NOMO-1 (cell line): ENCODE measurements around the gene PAX7.

Source experiments
- DNase-seq, 2 experiments: peaks; one replicate each; lab custom pipeline; 2025; ENCODE audit not compliant: unreplicated experiment in 2 of 2; lab: John Stamatoyannopoulos, UW

PAX7 gene

GRCh38 chr1:18787825-18788385, 157.3 kb downstream of the PAX7 start:
- DNase-seq, result no peak

- DNase-seq, result no peak
Measured at GRCh38 chr1:18789246-18789645, 158.6 kb downstream of the PAX7 start.

- no peak for DNase-seq
Measured at GRCh38 chr1:18792747-18793146, 162.1 kb downstream of the PAX7 start.

DNA sequence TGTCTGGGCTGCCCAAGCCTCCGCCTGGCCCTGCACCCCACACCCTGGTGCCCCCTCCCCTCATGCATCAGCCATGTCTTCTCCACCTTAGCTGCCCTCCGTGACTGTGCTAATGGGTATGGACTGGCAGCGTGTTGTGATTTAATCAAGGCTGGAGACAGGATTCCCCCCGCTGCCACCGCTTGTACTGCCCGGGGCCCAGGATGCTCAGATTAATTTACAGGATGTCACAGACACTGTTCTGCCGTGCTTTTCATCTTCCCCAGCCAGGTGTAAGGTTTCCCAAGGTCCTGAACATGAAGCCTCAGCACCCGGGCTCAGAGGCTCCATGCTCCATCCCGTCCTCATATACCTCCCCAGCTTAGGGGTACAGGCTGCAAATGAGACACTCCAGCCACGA, 162.5 kb downstream of the PAX7 start:
- DNase-seq, result no peak

DNA sequence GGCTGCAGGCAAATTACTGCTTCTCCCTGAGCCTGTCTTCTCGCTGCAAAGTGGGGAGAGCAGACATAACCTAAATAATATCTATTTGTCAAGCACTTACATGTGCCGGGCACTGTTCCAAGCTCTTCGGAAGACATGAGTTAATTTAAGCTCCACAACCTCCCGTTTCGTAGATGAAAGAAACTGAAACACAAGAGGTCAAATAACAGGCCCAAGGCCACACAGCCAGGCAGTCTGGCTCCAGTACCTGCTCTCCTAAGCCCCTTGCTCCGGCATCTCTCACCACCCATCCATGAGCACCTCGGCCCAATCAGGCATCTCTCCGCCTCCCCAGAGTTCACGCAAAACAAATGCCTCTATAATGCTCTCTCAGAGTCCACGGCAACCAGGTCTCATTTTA, 163.4 kb downstream of the PAX7 start:
- DNase-seq, result no peak

DNA sequence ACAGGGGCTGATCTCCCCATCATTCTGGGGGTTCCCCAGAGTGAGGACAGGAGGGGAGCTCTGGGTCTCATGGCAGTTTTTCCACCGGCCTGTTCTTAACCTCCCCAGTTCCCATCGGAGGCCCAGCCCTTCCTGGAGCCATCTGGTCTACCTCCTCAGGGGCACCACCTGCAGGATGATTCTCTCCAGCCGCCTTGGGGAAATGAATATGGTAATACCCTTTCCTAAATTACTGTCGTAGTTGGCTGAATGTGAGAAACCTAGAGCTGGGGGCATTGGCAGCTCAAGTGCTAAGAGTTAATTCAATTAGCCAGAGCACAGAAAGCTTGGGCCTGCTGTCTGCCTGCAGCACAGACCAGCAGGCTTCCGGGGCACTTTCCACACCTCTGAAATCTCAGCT, 163.9 kb downstream of the PAX7 start:
- no peak for DNase-seq

DNA sequence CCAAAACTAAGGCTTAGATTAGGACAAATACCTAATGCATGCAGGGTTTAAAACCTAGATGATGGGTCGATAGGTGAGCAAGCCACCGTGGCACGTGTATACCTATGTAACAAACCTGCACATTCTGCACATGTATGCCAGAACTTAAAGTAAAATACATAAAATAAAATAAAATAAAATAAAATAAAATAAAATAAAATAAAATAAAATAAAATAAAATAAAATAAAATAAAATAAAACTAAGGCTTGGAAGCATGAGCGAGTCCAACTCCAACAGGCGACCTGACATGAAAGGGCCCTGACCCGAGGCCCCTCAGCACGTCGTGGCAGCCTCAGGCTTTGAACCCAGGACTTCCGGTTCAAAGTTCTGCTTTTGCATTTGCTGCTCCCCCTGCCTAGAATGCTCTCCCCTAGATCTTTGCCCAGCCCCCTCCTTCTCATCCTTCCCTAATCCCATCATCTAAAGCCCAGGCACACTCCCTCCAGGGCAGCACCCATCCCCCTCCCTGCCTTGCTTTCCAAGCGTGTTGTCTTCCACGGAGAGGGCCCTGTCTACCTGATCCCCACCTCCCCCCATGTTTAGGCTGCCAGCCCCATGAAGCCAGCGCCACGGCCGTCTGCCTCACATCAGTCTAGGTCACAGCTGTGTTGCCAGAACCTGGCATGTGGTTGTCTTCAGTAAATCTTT, 164.5 kb downstream of the PAX7 start:
- DNase-seq, result no peak

DNA sequence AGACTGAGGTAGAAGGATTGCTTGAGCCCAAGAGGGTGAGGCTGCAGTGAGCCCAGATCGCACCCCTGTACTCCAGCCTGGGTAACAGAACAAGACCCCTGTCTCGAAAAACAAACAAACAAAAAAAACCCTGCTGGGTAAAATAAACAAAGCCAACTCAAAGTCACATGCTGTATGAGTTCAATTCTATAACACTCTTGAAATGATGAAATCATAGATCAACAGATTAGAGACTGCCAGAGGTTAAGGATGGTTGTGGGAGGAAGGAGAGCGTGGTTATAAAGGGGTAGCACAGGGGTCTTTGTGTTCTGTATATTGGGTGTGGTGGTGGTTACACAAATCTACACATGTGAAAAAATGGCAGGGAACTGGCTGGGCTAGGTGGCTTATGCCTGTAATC, 166.3 kb downstream of the PAX7 start:
- DNase-seq, result no peak
